GM18498 (cell line): Measurements from ENCODE around the gene SP7.
A peak's percentile ranks its signal among the peaks of the same experiment; 100 is the strongest.
"Not testable (repeated sequence)": the region's sequence is repeated elsewhere in the genome, so short reads cannot be mapped to it uniquely, and the experiment has no call there.

ENCODE experiments used
- ATAC-seq: cut with Tn5 transposase; IDR thresholded peaks from one replicate; pipeline ENCODE4 v1.9.1; 2021; ENCODE audit warnings: mild to moderate bottlenecking, moderate library complexity; ENCODE audit not compliant: unreplicated experiment

The SP7 gene

GRCh38 chr12:53347905-53348304 is 11.8 kb upstream of the SP7 start:
- ATAC-seq: no peak

- ATAC-seq: no peak
These were observed 10.3 kb upstream of the SP7 start for GRCh38 chr12:53346491-53346890.

- ATAC-seq: no peak
These were observed 9.5 kb upstream of the SP7 start for GRCh38 chr12:53345486-53346188.

GRCh38 chr12:53344824-53345485 is 8.8 kb upstream of the SP7 start:
- peak; percentile 65 for ATAC-seq

GRCh38 chr12:53344487-53344823 is 8.3 kb upstream of the SP7 start:
- no peak for ATAC-seq

GRCh38 chr12:53343969-53344368 is 7.8 kb upstream of the SP7 start:
- ATAC-seq: no peak

GRCh38 chr12:53343449-53343848 is 7.3 kb upstream of the SP7 start:
- ATAC-seq: no peak

GRCh38 chr12:53340398-53340797 is 4.2 kb upstream of the SP7 start:
- ATAC-seq: no peak

- ATAC-seq: no peak
These were observed 2.8 kb upstream of the SP7 start for GRCh38 chr12:53338916-53339315.

- ATAC-seq: no peak
These were observed 1.9 kb upstream of the SP7 start for GRCh38 chr12:53338017-53338416.

- ATAC-seq: no peak
These were observed 1.3 kb downstream of the SP7 start for GRCh38 chr12:53334822-53335221.

GRCh38 chr12:53333845-53334244 is 2.3 kb downstream of the SP7 start:
- no peak for ATAC-seq

- no peak for ATAC-seq
These were observed 2.9 kb downstream of the SP7 start for GRCh38 chr12:53333289-53333688.

GRCh38 chr12:53332744-53333143 is 3.4 kb downstream of the SP7 start:
- no peak for ATAC-seq

GRCh38 chr12:53332339-53332738 is 3.8 kb downstream of the SP7 start:
- ATAC-seq: not testable (repeated sequence)

- ATAC-seq: no peak
These were observed 5.5 kb downstream of the SP7 start for GRCh38 chr12:53330671-53331070.

GRCh38 chr12:53328043-53328435 is 8.1 kb downstream of the SP7 start:
- no peak for ATAC-seq

GRCh38 chr12:53327435-53328042 is 8.6 kb downstream of the SP7 start:
- no peak for ATAC-seq

GRCh38 chr12:53326460-53327185 is 9.5 kb downstream of the SP7 start:
- no peak for ATAC-seq

GRCh38 chr12:53325511-53326061 is 10.6 kb downstream of the SP7 start:
- no peak for ATAC-seq

- ATAC-seq: peak; percentile 60
These were observed 11.2 kb downstream of the SP7 start for GRCh38 chr12:53324779-53325510.
